RPMI7951 (cell line): ENCODE data around the gene WDR81. TPM values are rescaled to one million over a fixed set of nuclear protein-coding genes. Genes with fewer than 3 reads are reported as not detected.
"Not testable (repeated sequence)": the region's sequence is repeated elsewhere in the genome, so short reads cannot be mapped to it uniquely, and the experiment has no call there.

Experiments used
- DNase-seq: peaks from one replicate; pipeline ENCODE4 v3.0.0-alpha.2; 2012; ENCODE audit warnings: low read depth
- total RNA-seq: library from RNA; depleted of rRNA; stranded (reverse); fragments of >200 nt; shearing (Covaris generic); gene quantifications from 2 replicates; pipeline ENCODE4 v1.2.3, GENCODE V29; 2014; rRNA removed

Gene WDR81
- 5.3 and 8.2 TPM in 2 replicates for total RNA-seq

DNA sequence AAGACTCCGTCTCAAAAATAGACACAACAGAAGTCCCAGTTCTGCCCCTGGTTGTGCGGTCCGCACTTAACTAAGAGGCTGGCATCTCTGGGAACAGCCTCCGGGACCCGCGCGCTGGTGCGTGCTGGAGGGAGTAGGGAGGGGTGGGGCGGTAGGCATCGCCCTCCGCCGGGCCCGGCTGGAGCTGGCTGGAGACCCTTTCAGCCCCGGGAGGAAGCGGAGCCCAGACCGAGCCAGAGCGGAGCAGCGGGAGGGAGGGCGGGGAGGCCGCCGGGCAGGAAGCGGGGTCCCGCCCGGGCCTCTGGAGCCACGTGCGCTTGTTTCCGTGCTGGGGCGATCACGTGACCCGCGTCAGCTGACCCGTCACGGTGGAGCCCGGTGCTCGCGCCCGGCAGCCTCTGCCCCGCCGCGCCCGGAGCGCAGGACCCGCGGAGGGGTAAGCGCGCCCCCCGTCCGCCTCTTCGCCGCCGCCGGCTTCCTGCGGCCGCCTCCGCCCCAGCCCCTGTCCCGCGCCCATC lies at the start of gene WDR81:
Gene WDR81, plus strand, starts transcription at position 354 of the 518 bp plus-strand sequence. CDS start 256 bp downstream, outside the sequence.
- DNase-seq, result peak; percentile 83

- DNase-seq, result no peak
These were observed 48.1 kb upstream of the WDR81 start for GRCh38 chr17:1676401-1676800.

- no peak for DNase-seq
These were observed 41.0 kb upstream of the WDR81 start for GRCh38 chr17:1683459-1683858.

DNA sequence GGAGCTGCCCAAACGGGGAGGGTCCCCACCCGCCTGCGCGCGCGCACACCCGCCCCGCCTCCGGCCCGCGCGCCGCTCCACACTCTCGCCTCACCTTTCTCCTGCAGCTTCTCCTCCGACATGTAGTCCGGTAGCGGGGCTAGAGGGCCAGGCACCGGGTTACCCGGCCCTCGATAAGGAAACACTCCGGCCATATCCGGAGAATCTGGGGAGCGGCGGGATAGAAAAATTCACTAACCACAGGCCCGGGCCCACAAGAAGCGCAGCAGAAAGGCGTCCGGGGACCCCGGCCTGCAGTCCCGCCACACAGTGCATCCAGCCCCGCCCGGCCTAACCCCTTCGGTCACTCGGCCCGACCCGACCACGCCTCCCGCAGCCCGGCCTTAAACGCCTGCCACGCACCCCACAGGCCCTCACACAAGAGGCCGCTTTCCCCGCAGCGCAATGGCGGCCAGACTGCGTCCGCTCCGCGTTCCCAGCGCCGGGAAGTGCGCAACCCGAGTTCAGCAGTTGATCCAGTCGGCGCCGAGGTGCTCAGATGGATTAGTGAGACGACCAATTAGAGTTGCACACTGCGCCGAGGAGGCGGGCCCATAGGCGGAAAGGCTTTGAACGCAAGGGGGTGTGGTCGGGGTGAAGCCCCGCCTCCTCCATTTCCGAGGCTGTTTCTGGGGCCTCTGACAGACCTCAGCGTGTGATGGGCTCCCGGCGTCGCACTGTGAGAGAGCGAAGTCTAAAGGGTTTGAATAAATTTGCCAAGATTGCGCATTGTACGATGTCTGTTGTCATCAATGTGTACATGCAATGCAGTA lies 39.9 kb upstream of the WDR81 start, which contains the start of gene PRPF8:
Gene PRPF8, minus strand, starts transcription at position 490 of the 812 bp plus-strand sequence. Its CDS starts 296 bp downstream, at position 194.
- DNase-seq, result peak; percentile 94

- DNase-seq, result no peak
These were observed 38.4 kb upstream of the WDR81 start for GRCh38 chr17:1686086-1686485.

- not testable (repeated sequence) for DNase-seq
These were observed 36.1 kb upstream of the WDR81 start for GRCh38 chr17:1688405-1688804.

GRCh38 chr17:1690544-1691221 lies 33.8 kb upstream of the WDR81 start:
- no peak for DNase-seq

GRCh38 chr17:1693339-1693738 lies 31.2 kb upstream of the WDR81 start:
- peak; percentile 30 for DNase-seq

DNA sequence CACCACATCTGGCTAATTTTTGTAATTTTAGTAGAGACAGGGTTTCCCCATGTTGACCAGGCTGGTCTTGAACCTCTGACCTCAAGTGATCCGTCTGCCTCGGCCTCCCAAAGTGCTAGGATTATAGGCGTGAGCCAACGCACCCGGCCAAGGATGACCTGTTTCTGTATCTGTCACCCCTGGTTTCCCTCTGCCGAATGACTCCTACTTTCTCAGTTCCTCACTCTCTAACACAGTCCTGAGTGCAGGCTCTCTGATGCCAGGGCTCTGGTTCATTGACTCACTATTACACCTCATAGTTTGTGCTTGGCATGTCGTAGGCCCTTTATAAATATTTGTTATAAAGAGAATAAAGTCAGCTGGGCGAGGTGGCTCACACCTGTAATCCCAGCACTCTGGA lies 29.1 kb upstream of the WDR81 start:
- no peak for DNase-seq

GRCh38 chr17:1697681-1698080 lies 26.8 kb upstream of the WDR81 start:
- no peak for DNase-seq

- not testable (repeated sequence) for DNase-seq
These were observed 24.6 kb upstream of the WDR81 start for GRCh38 chr17:1699891-1700290.

GRCh38 chr17:1703063-1703462 lies 21.4 kb upstream of the WDR81 start:
- peak; percentile 27 for DNase-seq

GRCh38 chr17:1705004-1705403 lies 19.5 kb upstream of the WDR81 start:
- no peak for DNase-seq

DNA sequence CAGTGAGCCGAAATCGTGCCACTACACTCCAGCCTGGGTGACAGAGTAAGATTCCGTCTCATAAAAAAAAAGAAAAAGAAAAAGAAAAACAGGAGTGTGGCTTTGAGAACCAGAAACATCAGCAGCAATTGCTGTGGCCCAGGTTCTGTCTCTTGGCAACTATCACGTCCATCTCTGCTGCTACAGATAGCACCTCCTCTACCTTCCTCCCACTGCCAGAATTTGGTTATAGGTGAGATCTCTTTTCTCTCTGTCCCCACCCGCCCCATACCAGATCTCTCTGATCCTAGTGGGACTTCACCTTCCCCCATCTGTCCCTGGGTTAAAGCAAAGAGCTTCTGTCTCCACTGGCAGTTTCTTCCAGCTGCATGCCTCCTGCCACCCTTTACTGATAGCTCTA lies 17.4 kb upstream of the WDR81 start:
- no peak for DNase-seq

DNA sequence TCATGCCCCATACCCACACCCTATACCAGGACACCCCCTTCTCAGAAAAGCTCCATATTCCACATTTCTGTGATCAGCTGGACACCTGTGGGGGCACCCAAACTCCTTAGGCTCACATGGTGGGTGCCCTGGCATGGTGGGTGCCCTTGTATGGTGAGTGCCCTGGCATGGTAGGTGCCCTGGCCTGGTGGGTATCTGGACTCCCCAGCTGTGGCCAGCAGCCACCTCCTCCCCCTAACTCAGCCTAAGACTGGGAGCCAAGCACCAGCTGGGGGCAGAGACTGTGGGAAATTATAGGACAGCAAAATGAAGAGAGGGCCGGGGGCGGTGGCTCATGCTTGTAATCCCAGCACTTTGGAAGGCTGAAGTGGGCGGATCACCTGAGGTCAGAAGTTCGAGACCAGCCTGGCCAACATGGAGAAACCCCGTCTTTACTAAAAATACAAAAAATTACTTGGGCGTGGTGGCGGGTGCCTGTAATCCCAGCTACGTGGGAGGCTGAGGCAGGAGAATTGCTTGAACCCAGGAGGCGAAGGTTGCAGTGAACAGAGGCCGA lies 15.6 kb upstream of the WDR81 start:
- DNase-seq, result not testable (repeated sequence)

DNA sequence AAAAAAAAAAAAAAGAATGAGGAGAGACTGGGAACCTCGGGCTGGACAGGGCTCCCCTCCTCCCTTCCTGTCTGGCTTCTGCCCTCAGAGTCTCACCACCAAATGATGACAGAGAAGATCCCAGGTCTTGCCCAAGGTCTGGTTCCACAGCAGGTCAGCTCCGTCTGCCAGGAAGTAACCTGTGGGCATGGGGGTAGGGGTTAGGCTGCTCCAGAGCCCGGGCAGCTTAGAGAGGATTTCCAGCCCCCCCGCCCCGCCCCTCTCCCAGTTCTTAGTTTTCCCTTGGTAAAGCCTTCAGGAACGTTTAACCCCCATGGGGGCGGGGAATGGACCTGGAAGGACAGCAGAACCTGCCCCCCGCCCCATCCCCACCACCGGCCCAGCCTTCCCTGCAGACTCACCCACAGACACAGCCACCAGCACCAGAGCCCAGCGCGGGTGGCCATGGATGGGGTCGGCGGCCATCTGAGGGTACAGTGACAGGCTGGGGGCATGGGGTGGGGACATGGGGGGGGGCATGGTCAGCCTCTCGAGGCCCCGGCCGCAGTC lies 15.0 kb upstream of the WDR81 start:
- DNase-seq, result no peak

DNA sequence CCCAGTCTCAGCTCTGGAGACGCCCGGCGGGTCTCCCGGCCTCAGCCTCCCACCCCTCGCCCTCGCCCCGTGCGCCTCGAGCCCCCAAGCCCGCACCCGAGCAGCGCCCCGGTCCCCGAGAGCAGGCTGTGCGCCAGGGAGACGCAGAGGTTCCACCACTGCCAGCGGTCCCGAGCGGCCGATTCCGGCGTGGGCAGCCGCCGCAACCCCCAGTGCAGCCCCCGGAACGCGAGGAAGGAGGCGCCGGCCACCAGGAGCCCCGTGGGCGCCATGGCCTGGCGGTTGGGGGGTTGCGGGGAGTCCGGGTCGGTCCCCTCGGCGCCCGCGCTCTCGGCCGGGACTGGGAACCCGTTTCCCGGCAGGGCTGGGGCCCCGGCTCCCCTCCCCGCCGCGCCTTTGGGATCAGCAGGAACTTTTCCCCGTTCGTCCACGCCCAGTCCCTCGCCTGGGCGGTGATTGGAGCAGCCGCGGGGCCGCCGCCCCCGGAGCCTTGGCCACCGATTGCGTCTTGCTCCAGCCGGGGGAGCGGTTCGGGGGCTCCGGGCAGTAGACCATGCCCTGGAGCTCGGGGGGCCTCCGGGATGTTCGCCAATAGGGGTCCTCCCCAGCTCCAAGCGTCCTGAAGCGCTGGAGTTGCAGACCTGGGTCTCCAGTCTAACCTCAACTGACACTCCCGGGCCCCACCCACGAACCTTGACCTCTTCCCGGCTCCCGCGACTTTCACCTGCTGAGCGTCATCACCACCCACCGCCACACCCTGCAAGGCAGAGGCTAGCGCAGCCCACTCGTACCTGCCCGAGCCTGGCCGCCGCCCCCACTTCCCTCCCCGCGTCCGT lies 14.3 kb upstream of the WDR81 start, which contains the start of gene TLCD2:
Gene TLCD2, minus strand, starts transcription at position 407 of the 836 bp plus-strand sequence. Its CDS starts 135 bp downstream, at position 272.
- peak; percentile 69 for DNase-seq

GRCh38 chr17:1710807-1711553 lies 13.5 kb upstream of the WDR81 start:
- no peak for DNase-seq

DNA sequence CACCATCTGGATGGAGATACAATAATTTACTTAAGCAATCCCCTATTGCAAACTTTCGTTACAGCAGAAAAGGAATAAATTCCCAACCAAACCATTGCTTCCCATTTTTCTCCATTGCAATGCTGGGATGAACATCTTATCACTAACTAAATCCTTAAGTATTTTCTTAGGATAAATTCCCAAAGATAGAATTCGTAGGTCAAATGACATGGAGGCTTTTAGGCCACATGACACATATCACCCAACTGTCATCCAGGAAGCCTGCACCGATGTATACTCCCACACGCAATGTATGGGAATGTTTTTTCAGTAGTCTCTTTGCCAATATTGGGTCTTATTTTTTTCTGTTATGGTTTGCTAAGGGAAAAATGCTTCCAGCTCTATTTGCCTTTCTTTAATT lies 12.7 kb upstream of the WDR81 start:
- DNase-seq, result no peak

DNA sequence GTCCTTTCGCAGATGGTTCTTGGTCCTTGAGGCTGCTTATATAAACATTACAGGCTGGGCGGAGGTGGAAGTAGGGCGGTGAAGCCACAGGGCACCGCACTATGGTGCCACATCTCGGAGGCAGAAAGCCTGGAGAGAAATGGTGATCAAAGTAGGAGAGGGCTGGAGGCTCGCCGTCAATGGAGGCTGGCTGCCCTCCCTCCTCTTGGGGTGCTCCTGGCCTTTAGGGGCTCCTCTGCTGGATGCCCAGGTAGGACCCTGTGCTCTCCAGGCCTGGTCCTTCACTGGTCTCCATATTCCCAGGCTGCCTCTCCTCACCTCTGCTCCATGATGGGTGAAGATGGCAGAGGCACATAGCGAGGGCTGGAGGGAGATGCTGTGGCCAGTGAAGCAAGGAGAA lies 12.2 kb upstream of the WDR81 start:
- no peak for DNase-seq
